GM12878 (cell line): ENCODE measurements around the gene ANO10. TPM values are rescaled to one million over a fixed set of nuclear protein-coding genes. Genes with fewer than 3 reads are reported as not detected.

Experiments
- ATAC-seq: fragments of 200-7000 bp; cut with Tn5 transposase; 3 replicates; pipeline ENCODE4 v1.9.1; 2020; ENCODE audit warnings: mild to moderate bottlenecking, moderate library complexity
- BruUV-seq: library from RNA; stranded (reverse); fragments of 400-500 nt; replicated peaks from 2 replicates; lab custom pipeline; 2021; lab: Mats Ljungman, UMichigan
- CTCF ChIA-PET: fragments of 300-600 bp; sonication (Branson Sonifier 250); formaldehyde crosslinking; extraction: SDS; loops from one replicate; lab custom pipeline; 2021; ENCODE audit warnings: inconsistent platforms; lab: Yijun Ruan, JAX
- POLR2A ChIA-PET: fragments of 350-600 bp; formaldehyde crosslinking; extraction: SDS; loops from one replicate; lab custom pipeline; 2021; ENCODE audit warnings: inconsistent platforms; lab: Charles Lee
- RAD21 ChIA-PET: fragments of 300-600 bp; sonication (Branson Sonifier 250); formaldehyde crosslinking; loops from one replicate; lab custom pipeline; 2023; ENCODE audit warnings: antibody characterized with exemption; ENCODE audit not compliant: unreplicated experiment; lab: Charles Lee
- SMC1A ChIA-PET: fragments of 300-600 bp; sonication (Branson Sonifier 250); formaldehyde crosslinking; loops from one replicate; lab custom pipeline; 2023; ENCODE audit not compliant: unreplicated experiment, uncharacterized antibody; lab: Charles Lee
- DNase-seq: peaks from one replicate; pipeline ENCODE4 v3.0.0-alpha.2; 2011; ENCODE audit warnings: low read depth, low spot score
- FAIRE-seq: peaks from 3 replicates; lab custom pipeline; 2011; peaks lifted over from hg19 to GRCh38; lab: Jason Lieb, UNC
- H2AFZ ChIP-seq: 2 replicates; pipeline ENCODE4 v1.6.0; 2011; ENCODE audit warnings: low read depth, low read length, control low read depth; ENCODE audit not compliant: control insufficient read depth
- H3K27ac ChIP-seq: 2 replicates; pipeline ENCODE4 v1.5.1; 2011; ENCODE audit warnings: control low read depth; ENCODE audit not compliant: control insufficient read depth, insufficient read depth
- H3K27me3 ChIP-seq, 2 experiments: replicated peaks in 1 of 2; 2 replicates each; pipeline versions ENCODE4 v1.6.0 to v1.6.1; 2011; ENCODE audit warnings: low read length in 1 of 2; ENCODE audit not compliant: control insufficient read depth in 2 of 2, insufficient read depth in 2 of 2
- H3K36me3 ChIP-seq, 2 experiments: 2 replicates each; pipeline ENCODE4 v1.5.1; 2011; ENCODE audit warnings: low read length in 1 of 2; ENCODE audit not compliant: control insufficient read depth in 2 of 2, insufficient read depth in 2 of 2
- H3K4me1 ChIP-seq: 2 replicates; pipeline ENCODE4 v1.6.1; 2011; ENCODE audit warnings: mild to moderate bottlenecking, low read length, moderate library complexity, mixed read lengths; ENCODE audit not compliant: control insufficient read depth, insufficient read depth
- H3K4me2 ChIP-seq: 2 replicates; pipeline ENCODE4 v1.6.0; 2011; ENCODE audit warnings: control low read depth; ENCODE audit not compliant: control insufficient read depth, insufficient read depth
- H3K4me3 ChIP-seq: fragments of 200-600 bp; sonication (generic); 2 replicates; pipeline ENCODE4 v1.5.1; 2016
- H3K79me2 ChIP-seq: 2 replicates; pipeline ENCODE4 v1.6.0; 2011; ENCODE audit warnings: low read length; ENCODE audit not compliant: control insufficient read depth, insufficient read depth
- H3K9ac ChIP-seq: 2 replicates; pipeline ENCODE4 v1.8.0; 2011; ENCODE audit warnings: low read length, control low read depth, mixed read lengths; ENCODE audit not compliant: control insufficient read depth, insufficient read depth
- H3K9me3 ChIP-seq: replicated peaks from 3 replicates; pipeline ENCODE4 v1.5.1; 2011; ENCODE audit warnings: mild to moderate bottlenecking, low read length; ENCODE audit not compliant: control insufficient read depth, insufficient read depth
- H4K20me1 ChIP-seq: 2 replicates; pipeline ENCODE4 v1.6.0; 2011; ENCODE audit not compliant: control insufficient read depth, insufficient read depth
- CHD1 ChIP-seq: IDR thresholded peaks from 2 replicates; pipeline ENCODE4 v1.6.1; 2012; ENCODE audit warnings: low read depth, low read length, improper control_type of control experiment
- FOXK2 ChIP-seq: fragments of 450-650 bp; IDR thresholded peaks from 2 replicates; pipeline ENCODE4 v1.6.1; 2017; ENCODE audit warnings: mild to moderate bottlenecking, moderate library complexity
- GABPA ChIP-seq: IDR thresholded peaks from 2 replicates; pipeline ENCODE4 v1.6.1; 2014; ENCODE audit warnings: antibody characterized with exemption, low read depth, mild to moderate bottlenecking, inconsistent platforms
- IKZF1 ChIP-seq: fragments of 450-650 bp; conservative IDR thresholded peaks from 2 replicates; pipeline ENCODE4 v1.6.1; 2017; ENCODE audit warnings: antibody characterized with exemption, mild to moderate bottlenecking
- LARP7 ChIP-seq: fragments of 450-650 bp; IDR thresholded peaks from 2 replicates; pipeline ENCODE4 v1.6.1; 2017; ENCODE audit warnings: mild to moderate bottlenecking
- NBN ChIP-seq: fragments of 450-650 bp; IDR thresholded peaks from 2 replicates; pipeline ENCODE4 v1.6.1; 2016
- NFYB ChIP-seq: IDR thresholded peaks from 2 replicates; pipeline ENCODE4 v1.6.1; 2011; ENCODE audit warnings: low read depth, mild to moderate bottlenecking, low read length, improper control_type of control experiment, moderate library complexity; ENCODE audit not compliant: insufficient read depth
- SIN3A ChIP-seq: IDR thresholded peaks from 2 replicates; pipeline ENCODE4 v1.6.1; 2012; ENCODE audit warnings: low read depth, low read length, improper control_type of control experiment
- SMC3 ChIP-seq: IDR thresholded peaks from 2 replicates; pipeline ENCODE4 v1.6.1; 2011; ENCODE audit warnings: low read length, improper control_type of control experiment, borderline replicate concordance
- SUZ12 ChIP-seq: fragments of 200-600 bp; sonication (generic); IDR thresholded peaks from one replicate; pipeline ENCODE4 v1.6.1; 2018; ENCODE audit warnings: antibody characterized with exemption, mild to moderate bottlenecking; ENCODE audit not compliant: unreplicated experiment
- ZNF384 ChIP-seq: IDR thresholded peaks from 2 replicates; pipeline ENCODE4 v1.6.1; 2012; ENCODE audit warnings: low read depth, mild to moderate bottlenecking, low read length, improper control_type of control experiment, borderline replicate concordance
- ZNF622 ChIP-seq: fragments of 450-650 bp; IDR thresholded peaks from 2 replicates; pipeline ENCODE4 v1.6.1; 2017; ENCODE audit warnings: mild to moderate bottlenecking, inconsistent platforms
- WGBS: methylation state at CpG from one replicate; pipeline ENCODE4 v1.1.6; 2016; ENCODE audit warnings: low lambda C conversion rate; ENCODE audit not compliant: insufficient replicate concordance, insufficient coverage; ENCODE audit errors: missing lambda C conversion rate; 5-methylcytosine and 5-hydroxymethylcytosine counted together
- in situ Hi-C: fragments of 300-500 bp; cut with MboI; formaldehyde crosslinking; loops from 9 replicates; pipeline ENCODE4 v1.14.3; 2018; ENCODE audit warnings: mixed read lengths
- intact Hi-C: fragments of 100-400 bp; cut with micrococcal nuclease; formaldehyde crosslinking; loops from one replicate; pipeline ENCODE4 v1.14.2; 2022; ENCODE audit not compliant: unreplicated experiment
- polyA plus RNA-seq, 11 experiments: library from polyadenylated mRNA; depleted of rRNA in 4 of 11; unstranded in 6 of 11; stranded (reverse) in 5 of 11; fragments of >200 nt; fragmentation: Nextera tagmentation in 4 of 11; fragmentation: Illumina TruSeq in 1 of 11; extraction: Ambion mirVana in 4 of 11; extraction: Trizol in 1 of 11; gene quantifications; 1 replicate in 1 of 11; 2 replicates in 10 of 11; pipeline versions ENCODE4 v1.2.1 to v1.2.3, GENCODE V29; 2011 to 2016; ENCODE audit warnings: inconsistent platforms in 2 of 11, missing spikeins in 2 of 11, low read depth in 1 of 11
- total RNA-seq, 4 experiments: library from RNA; depleted of rRNA in 3 of 4; stranded (reverse); fragments of >200 nt in 3 of 4; fragmentation: Illumina TruSeq in 1 of 4; extraction: Trizol in 1 of 4; gene quantifications; 2 replicates each; pipeline versions ENCODE4 v1.2.1 to v1.2.3, GENCODE V29; 2013 to 2021
- TF ChIP-seq, protein P1 (sequence below): fragments of 450-650 bp; IDR thresholded peaks from 2 replicates; pipeline ENCODE4 v1.6.1; 2017; ENCODE audit warnings: mild to moderate bottlenecking
- TF ChIP-seq, protein P2 (sequence below): IDR thresholded peaks from 2 replicates; pipeline ENCODE4 v1.6.1; 2012; ENCODE audit warnings: low read depth, low read length, improper control_type of control experiment
- TF ChIP-seq, protein P3 (sequence below): IDR thresholded peaks from 2 replicates; pipeline ENCODE4 v1.6.1; 2012; ENCODE audit warnings: mild to moderate bottlenecking, low read depth, low read length

Gene ANO10
- total and polyA plus RNA-seq, 10 of the 15 experiments (the other 5 are each of a cell fraction or from before 2014, with no cell fraction given) = 0.29 to 21.9 (median 1.6) TPM

DNA sequence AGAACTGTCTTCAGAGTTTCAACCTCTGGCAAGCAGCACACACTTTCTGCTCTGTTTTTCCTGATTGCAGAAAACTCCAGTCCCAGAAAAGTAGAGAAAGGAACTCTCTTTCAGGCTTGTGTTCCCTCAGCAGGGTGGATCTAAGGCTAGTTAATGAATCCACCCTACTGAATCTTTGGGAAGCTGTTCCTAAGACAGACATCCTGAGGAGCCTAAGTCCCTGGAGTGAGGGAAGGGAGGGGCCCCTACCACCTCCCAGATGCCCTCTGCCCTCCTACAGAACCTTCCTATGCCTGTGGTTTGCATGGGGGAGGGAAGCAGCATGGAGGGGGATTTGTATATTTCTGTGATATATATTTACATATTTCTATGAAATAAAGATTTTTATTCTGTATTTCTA, 124.4 kb downstream of the ANO10 start:
- ChIA-PET POLR2A (no interaction called here), RAD21 (no interaction called here)

DNA sequence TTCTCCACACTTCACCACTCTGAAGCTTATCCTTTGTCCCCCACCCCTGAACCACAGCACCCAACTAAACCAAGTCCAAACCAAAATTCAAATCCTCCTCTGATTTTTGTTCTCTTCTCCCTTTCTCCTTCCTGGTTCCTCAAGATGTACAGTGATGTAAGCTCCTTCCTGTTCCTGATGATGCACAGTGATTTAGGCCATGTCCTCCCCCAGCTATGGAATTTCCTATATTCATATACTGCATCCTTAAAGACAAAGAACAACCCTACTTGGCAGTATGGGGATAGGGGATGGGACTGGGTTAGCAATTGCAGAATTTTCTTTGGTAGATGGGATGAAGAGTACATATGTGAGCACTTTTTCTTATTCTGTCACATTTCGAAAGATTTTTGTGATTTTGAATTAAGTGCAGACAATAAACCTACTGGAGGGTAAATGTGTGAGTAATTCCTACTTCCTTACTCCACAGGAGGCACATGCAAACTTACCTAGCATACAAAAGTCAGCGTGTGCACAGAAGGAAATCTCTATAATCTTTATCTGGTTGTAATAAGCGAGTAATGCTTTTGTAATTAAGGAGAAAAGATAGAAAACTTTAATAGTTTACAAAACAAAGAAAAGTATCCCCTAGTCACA, 125.0 kb downstream of the ANO10 start:
- H3K27ac ChIP-seq = no peak overlapping the region
- H3K9ac ChIP-seq = no peak overlapping the region
- H3K27me3 ChIP-seq = no peaks in the 10 kb centered on the region
- ChIA-PET SMC1A (interaction anchor here (2.0 kb wide), 1 partner anchor 335 kb away, joined by 5 read pairs; no protein-coding TSS in a partner anchor), POLR2A (no interaction called here), CTCF (interaction anchor here (0.7 to 0.9 kb wide), 2 partner anchors 260 to 535 kb away, joined by 3 read pairs; no protein-coding TSS in a partner anchor), RAD21 (no interaction called here)
- DNase-seq (no peak), FAIRE-seq (no peak), ATAC-seq (no peak)
- no peaks in the 10 kb centered on the region for H3K9me3 ChIP-seq
- H2AFZ ChIP-seq = no peak overlapping the region
- intact Hi-C loops (no loop called here), in situ Hi-C loops (no loop called here)
- no peak overlapping the region for H3K4me2 ChIP-seq
- H3K4me3 ChIP-seq = no peak overlapping the region
- H3K79me2 ChIP-seq = no peaks in the 10 kb centered on the region
- no peaks in the 10 kb centered on the region for H3K36me3 ChIP-seq
- H3K4me1 ChIP-seq = no peaks in the 10 kb centered on the region
- WGBS = 56% methylated on average over 3 of the region's 3 CpGs
- no peaks in the 10 kb centered on the region for H4K20me1 ChIP-seq
- no TSS peak for BruUV-seq
- TF ChIP-seq FOXK2 = no peak
- TF ChIP-seq, protein P1, sequence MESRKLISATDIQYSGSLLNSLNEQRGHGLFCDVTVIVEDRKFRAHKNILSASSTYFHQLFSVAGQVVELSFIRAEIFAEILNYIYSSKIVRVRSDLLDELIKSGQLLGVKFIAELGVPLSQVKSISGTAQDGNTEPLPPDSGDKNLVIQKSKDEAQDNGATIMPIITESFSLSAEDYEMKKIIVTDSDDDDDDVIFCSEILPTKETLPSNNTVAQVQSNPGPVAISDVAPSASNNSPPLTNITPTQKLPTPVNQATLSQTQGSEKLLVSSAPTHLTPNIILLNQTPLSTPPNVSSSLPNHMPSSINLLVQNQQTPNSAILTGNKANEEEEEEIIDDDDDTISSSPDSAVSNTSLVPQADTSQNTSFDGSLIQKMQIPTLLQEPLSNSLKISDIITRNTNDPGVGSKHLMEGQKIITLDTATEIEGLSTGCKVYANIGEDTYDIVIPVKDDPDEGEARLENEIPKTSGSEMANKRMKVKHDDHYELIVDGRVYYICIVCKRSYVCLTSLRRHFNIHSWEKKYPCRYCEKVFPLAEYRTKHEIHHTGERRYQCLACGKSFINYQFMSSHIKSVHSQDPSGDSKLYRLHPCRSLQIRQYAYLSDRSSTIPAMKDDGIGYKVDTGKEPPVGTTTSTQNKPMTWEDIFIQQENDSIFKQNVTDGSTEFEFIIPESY = no peak
- TF ChIP-seq NBN = no peak
- TF ChIP-seq CHD1 = no peak
- TF ChIP-seq, protein P2, sequence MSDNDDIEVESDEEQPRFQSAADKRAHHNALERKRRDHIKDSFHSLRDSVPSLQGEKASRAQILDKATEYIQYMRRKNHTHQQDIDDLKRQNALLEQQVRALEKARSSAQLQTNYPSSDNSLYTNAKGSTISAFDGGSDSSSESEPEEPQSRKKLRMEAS = no peak
- TF ChIP-seq ZNF622 = no peak
- TF ChIP-seq ZNF384 = no peak
- TF ChIP-seq SIN3A = no peak
- no peak for TF ChIP-seq IKZF1
- TF ChIP-seq, protein P3, sequence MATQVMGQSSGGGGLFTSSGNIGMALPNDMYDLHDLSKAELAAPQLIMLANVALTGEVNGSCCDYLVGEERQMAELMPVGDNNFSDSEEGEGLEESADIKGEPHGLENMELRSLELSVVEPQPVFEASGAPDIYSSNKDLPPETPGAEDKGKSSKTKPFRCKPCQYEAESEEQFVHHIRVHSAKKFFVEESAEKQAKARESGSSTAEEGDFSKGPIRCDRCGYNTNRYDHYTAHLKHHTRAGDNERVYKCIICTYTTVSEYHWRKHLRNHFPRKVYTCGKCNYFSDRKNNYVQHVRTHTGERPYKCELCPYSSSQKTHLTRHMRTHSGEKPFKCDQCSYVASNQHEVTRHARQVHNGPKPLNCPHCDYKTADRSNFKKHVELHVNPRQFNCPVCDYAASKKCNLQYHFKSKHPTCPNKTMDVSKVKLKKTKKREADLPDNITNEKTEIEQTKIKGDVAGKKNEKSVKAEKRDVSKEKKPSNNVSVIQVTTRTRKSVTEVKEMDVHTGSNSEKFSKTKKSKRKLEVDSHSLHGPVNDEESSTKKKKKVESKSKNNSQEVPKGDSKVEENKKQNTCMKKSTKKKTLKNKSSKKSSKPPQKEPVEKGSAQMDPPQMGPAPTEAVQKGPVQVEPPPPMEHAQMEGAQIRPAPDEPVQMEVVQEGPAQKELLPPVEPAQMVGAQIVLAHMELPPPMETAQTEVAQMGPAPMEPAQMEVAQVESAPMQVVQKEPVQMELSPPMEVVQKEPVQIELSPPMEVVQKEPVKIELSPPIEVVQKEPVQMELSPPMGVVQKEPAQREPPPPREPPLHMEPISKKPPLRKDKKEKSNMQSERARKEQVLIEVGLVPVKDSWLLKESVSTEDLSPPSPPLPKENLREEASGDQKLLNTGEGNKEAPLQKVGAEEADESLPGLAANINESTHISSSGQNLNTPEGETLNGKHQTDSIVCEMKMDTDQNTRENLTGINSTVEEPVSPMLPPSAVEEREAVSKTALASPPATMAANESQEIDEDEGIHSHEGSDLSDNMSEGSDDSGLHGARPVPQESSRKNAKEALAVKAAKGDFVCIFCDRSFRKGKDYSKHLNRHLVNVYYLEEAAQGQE = no peak
- TF ChIP-seq GABPA = no peak
- TF ChIP-seq SUZ12 = no peak

More for the DNA sequence above, 124.4 kb downstream of the ANO10 start:
- Histone ChIP-seq H3K4me2 (no peak overlapping the region), H2AFZ (no peak overlapping the region), H3K4me1 (no peaks in the 10 kb centered on the region), H3K9me3 (no peaks in the 10 kb centered on the region), H3K27ac (no peak overlapping the region), H3K79me2 (no peaks in the 10 kb centered on the region), H3K36me3 (no peaks in the 10 kb centered on the region), H3K9ac (no peak overlapping the region), H3K27me3 (no peaks in the 10 kb centered on the region), H4K20me1 (no peaks in the 10 kb centered on the region), H3K4me3 (no peak overlapping the region)
- intact Hi-C loops (no loop called here), in situ Hi-C loops (no loop called here)
- no TSS peak for BruUV-seq
- SMC1A ChIA-PET = interaction anchor here (2.0 kb wide), 1 partner anchor 335 kb away, joined by 5 read pairs; no protein-coding TSS in a partner anchor
- DNase-seq = no peak
- TF ChIP-seq NFYB = no peak
- no peak for TF ChIP-seq LARP7
- TF ChIP-seq SMC3 = no peak
- no peak for ATAC-seq
- FAIRE-seq = no peak
- CTCF ChIA-PET = no interaction called here
